Spleen (tissue), 11 donors: ENCODE data around the gene COL27A1. TPM values are rescaled to one million over a fixed set of nuclear protein-coding genes. Genes with fewer than 3 reads are reported as not detected.

Experiments used
- DNase-seq: peaks from one replicate; pipeline ENCODE4 v3.0.0-alpha.2; 2020
- H3K27ac ChIP-seq, 8 donors: fragments of 200-600 bp; sonication (generic) in 7 of 8; 1 replicate in 4 of 8; 2 replicates in 4 of 8; pipeline versions ENCODE4 v1.5.0 to v1.8.0; 2016 to 2021; ENCODE audit warnings: inconsistent platforms in 4 of 8, mild to moderate bottlenecking in 4 of 8, moderate library complexity in 1 of 8
- H3K27me3 ChIP-seq, 7 donors: fragments of 200-600 bp; sonication (generic) in 6 of 7; replicated peaks in 1 of 7; 1 replicate in 4 of 7; 2 replicates in 3 of 7; pipeline versions ENCODE4 v1.5.0 to v1.8.0; 2016 to 2021; ENCODE audit warnings: inconsistent platforms in 3 of 7, mild to moderate bottlenecking in 1 of 7
- H3K36me3 ChIP-seq, 6 donors: fragments of 200-600 bp; sonication (generic) in 5 of 6; 1 replicate in 4 of 6; 2 replicates in 2 of 6; pipeline versions ENCODE4 v1.5.0 to v1.8.0; 2016 to 2021; ENCODE audit warnings: inconsistent platforms in 2 of 6
- H3K4me1 ChIP-seq, 6 donors: fragments of 200-600 bp; sonication (generic) in 5 of 6; 1 replicate in 3 of 6; 2 replicates in 3 of 6; pipeline versions ENCODE4 v1.5.0 to v1.8.0; 2016 to 2021; ENCODE audit warnings: inconsistent platforms in 3 of 6
- H3K4me3 ChIP-seq, 8 donors: fragments of 200-600 bp; sonication (generic) in 7 of 8; 1 replicate in 4 of 8; 2 replicates in 4 of 8; pipeline versions ENCODE4 v1.5.0 to v1.8.0; 2016 to 2021; ENCODE audit warnings: inconsistent platforms in 4 of 8, mild to moderate bottlenecking in 4 of 8, moderate library complexity in 2 of 8
- H3K9me3 ChIP-seq, 8 donors: fragments of 200-600 bp; sonication (generic) in 7 of 8; 1 replicate in 4 of 8; 2 replicates in 4 of 8; pipeline versions ENCODE4 v1.5.0 to v1.8.0; 2016 to 2021; ENCODE audit warnings: inconsistent platforms in 4 of 8
- POLR2A ChIP-seq, 3 donors: fragments of 450-650 bp; IDR thresholded peaks; one replicate each; pipeline ENCODE4 v1.5.1; 2017; ENCODE audit warnings: antibody characterized with exemption in 3 of 3, mild to moderate bottlenecking in 1 of 3
- POLR2AphosphoS5 ChIP-seq, 3 donors: sonication (generic); formaldehyde crosslinking; IDR thresholded peaks; one replicate each; pipeline ENCODE4 v1.5.1; 2017; ENCODE audit warnings: antibody characterized with exemption in 3 of 3
- WGBS, 5 donors: extraction: QIAGEN DNeasy Blood & Tissue Kit in 3 of 5; methylation state at CpG; one replicate each; pipeline versions ENCODE4 v1.1.5 to v1.1.7; 2013 to 2018; 5-methylcytosine and 5-hydroxymethylcytosine counted together
- intact Hi-C: fragments of 100-400 bp; cut with DNase I; formaldehyde crosslinking; loops from one replicate; pipeline ENCODE4 v1.15.0; 2023; ENCODE audit warnings: low total_unique reads
- polyA plus RNA-seq, 3 donors: library from polyadenylated mRNA; stranded (reverse); fragments of 200-250 nt; gene quantifications; one replicate each; pipeline ENCODE4 v1.2.1, GENCODE V29; 2013
- total RNA-seq, 7 donors: library from RNA; depleted of rRNA in 3 of 7; stranded (reverse); fragments of >200 nt in 3 of 7; fragmentation: NEBNext Ultra II Directional in 4 of 7; extraction: Animal tissue kit (Norgen Biotek cat#: 25700) in 4 of 7; gene quantifications; one replicate each; pipeline versions ENCODE4 v1.1.0 to v1.2.1, GENCODE V29; 2016 to 2021
- TF ChIP-seq, protein P1 (sequence below), 11 experiments: fragments of 200-600 bp in 7 of 11; fragments of 450-650 bp in 4 of 11; sonication (generic) in 4 of 11; IDR thresholded peaks in 8 of 11; conservative IDR thresholded peaks in 3 of 11; 1 replicate in 7 of 11; 2 replicates in 4 of 11; pipeline versions ENCODE4 v1.4.0 to v1.8.0; 2016 to 2021; ENCODE audit warnings: antibody characterized with exemption in 11 of 11, inconsistent platforms in 4 of 11, mild to moderate bottlenecking in 1 of 11
- donor health status: healthy with polysubstance abuse.
- donor health status: DM: no; HTN: no; CAD: no; lungs with moderate emphysema.
- donor health status: DM: no; HTN: no; CAD: no.
- donor health status: Bipolar disorder and iron deficiency.
- donor health status: healthy.
- donor health status: DM: no; HTN: no; CAD: no.
- donor health status: DM: yes; HTN: yes; CAD: no.

Gene COL27A1
- total and polyA plus RNA-seq, 10 donors = 2.1 to 23.4 (median 6.1) TPM

DNA sequence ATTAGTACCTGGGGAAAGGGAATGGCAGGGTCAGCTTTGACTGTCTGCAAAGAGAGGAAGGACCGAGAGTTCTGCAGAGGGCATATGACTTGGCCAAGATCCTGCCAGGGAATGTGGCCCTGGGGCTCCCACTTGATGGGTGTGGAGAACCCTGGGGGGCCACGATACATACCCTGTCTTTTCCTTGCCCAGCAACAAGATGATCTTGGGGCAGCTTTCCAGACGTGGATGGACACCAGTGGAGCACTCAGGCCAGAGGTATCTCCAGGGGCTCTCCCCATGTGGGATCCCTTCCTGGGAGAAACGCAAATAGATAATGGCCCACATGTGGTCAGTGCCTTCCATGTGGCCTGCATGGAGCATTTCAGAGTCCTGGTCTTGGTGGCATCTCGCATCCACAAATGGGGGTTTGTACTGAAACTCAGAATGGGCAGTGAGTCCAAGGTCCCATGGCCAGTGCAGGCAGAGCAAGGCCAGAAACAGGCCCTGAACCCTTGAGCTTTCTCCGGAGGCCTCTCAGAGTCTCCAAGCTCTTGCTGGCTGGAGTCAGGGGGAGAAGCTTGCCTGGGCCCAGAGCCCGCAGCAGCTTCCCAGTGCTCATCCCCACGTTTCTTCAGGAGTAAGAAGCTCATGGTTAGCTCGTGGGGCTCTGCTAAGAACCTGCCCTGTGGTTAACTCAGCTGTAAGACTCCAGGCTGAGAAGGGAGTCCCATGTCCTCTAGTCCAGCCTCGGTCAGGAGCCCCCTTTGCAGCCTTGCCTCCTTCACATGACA lies 149.3 kb downstream of the COL27A1 start:
- Histone ChIP-seq H3K27ac (no peak overlapping the region), H3K4me3 (no peak overlapping the region), H3K36me3 (no peaks in the 10 kb centered on the region), H3K27me3 (peaks cover 0 to 9% (median 0%) of the 10 kb centered on the region in 7 donors), H3K4me1 (peaks cover 3 to 13% (median 10%) of the 10 kb centered on the region in 6 donors), H3K9me3 (no peaks in the 10 kb centered on the region)
- peak; percentile 58 for DNase-seq
- 79 to 88% (median 84%) methylated on average over 8 to 10 of the region's 10 CpGs for WGBS, 5 donors
- TF ChIP-seq, protein P1, sequence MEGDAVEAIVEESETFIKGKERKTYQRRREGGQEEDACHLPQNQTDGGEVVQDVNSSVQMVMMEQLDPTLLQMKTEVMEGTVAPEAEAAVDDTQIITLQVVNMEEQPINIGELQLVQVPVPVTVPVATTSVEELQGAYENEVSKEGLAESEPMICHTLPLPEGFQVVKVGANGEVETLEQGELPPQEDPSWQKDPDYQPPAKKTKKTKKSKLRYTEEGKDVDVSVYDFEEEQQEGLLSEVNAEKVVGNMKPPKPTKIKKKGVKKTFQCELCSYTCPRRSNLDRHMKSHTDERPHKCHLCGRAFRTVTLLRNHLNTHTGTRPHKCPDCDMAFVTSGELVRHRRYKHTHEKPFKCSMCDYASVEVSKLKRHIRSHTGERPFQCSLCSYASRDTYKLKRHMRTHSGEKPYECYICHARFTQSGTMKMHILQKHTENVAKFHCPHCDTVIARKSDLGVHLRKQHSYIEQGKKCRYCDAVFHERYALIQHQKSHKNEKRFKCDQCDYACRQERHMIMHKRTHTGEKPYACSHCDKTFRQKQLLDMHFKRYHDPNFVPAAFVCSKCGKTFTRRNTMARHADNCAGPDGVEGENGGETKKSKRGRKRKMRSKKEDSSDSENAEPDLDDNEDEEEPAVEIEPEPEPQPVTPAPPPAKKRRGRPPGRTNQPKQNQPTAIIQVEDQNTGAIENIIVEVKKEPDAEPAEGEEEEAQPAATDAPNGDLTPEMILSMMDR (IDR thresholded peaks at IDR 0.05 in 8 of 11, conservative IDR thresholded peaks at IDR 0.05 in 3 of 11) = no peak
- TF ChIP-seq POLR2AphosphoS5 (IDR thresholded peaks at IDR 0.05) = no peak
- TF ChIP-seq POLR2A (IDR thresholded peaks at IDR 0.05) = no peak
- intact Hi-C loops = no loop called here

DNA sequence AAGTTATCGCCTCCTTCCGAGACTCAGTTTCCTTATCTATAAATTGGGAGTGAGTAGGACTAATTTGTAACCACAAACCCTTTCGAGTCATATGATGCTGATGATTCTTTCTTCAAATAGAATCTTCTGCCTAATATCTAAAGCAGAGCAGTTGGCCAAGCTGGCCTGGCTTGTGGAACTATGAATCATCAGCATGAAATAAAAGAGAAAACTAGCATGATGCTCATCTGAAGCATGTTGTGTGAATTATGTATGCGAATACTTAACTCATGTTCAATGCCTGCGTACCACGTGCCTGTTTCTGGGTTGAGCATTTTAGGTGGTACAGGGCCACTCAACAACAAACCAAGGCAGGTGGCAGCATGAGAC lies 152.5 kb downstream of the COL27A1 start:
- intact Hi-C loops = no loop called here
- H3K36me3 ChIP-seq = no peaks in the 10 kb centered on the region
- H3K4me3 ChIP-seq = no peak overlapping the region
- H3K4me1 ChIP-seq = peaks cover 3 to 13% (median 10%) of the 10 kb centered on the region in 6 donors
- no peak for DNase-seq
- TF ChIP-seq, protein P1 (IDR thresholded peaks at IDR 0.05 in 8 of 11, conservative IDR thresholded peaks at IDR 0.05 in 3 of 11) = no peak
- no peak for TF ChIP-seq POLR2AphosphoS5 (IDR thresholded peaks at IDR 0.05)
- no peak for TF ChIP-seq POLR2A (IDR thresholded peaks at IDR 0.05)
- no peak overlapping the region for H3K27ac ChIP-seq
- WGBS, 5 donors = 85 to 94% (median 91%) methylated on average over 6 of the region's 6 CpGs
- peaks cover 0 to 5% (median 0%) of the 10 kb centered on the region in 7 donors for H3K27me3 ChIP-seq
- no peaks in the 10 kb centered on the region for H3K9me3 ChIP-seq

DNA sequence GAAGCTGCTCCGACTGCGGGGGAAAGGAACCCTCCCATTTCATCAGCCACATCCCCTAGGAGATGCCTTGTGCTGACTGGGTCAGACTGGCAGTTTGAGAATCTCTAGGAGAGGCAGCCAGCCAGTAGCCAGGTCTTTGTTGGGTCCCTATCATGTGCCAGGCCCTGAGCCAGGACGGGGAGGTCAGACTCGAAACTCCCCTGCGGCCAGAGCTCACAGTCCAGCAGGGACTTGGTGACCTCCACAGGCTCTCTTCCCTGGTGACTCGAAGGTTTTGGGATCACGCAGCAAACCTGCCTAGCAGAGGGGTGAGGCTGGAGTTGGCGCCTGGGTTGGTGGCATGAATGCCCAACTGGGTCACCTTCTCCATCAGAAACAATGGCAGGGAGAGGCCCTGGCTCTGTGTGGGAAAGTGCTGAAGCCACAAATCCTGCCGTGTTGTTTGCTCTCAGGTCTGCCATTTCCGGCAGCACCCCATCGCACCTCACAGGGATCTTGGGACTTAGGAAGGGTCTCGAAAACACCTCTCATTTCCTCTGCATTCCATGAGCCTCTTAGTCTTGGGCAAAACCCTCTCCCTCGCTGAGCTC lies 153.1 kb downstream of the COL27A1 start:
- Histone ChIP-seq H3K27me3 (peaks cover 0 to 5% (median 0%) of the 10 kb centered on the region in 7 donors), H3K4me1 (peaks cover 3 to 13% (median 10%) of the 10 kb centered on the region in 6 donors), H3K9me3 (no peaks in the 10 kb centered on the region), H3K4me3 (no peak overlapping the region), H3K36me3 (no peaks in the 10 kb centered on the region), H3K27ac (no peak overlapping the region)
- peak; percentile 58 for DNase-seq
- intact Hi-C loops = no loop called here
- WGBS, 5 donors = 85 to 95% (median 90%) methylated on average over 8 to 13 of the region's 13 CpGs
- TF ChIP-seq POLR2AphosphoS5 (IDR thresholded peaks at IDR 0.05) (no peak), POLR2A (IDR thresholded peaks at IDR 0.05) (no peak)
- TF ChIP-seq, protein P1 (IDR thresholded peaks at IDR 0.05 in 8 of 11, conservative IDR thresholded peaks at IDR 0.05 in 3 of 11) = no peak

DNA sequence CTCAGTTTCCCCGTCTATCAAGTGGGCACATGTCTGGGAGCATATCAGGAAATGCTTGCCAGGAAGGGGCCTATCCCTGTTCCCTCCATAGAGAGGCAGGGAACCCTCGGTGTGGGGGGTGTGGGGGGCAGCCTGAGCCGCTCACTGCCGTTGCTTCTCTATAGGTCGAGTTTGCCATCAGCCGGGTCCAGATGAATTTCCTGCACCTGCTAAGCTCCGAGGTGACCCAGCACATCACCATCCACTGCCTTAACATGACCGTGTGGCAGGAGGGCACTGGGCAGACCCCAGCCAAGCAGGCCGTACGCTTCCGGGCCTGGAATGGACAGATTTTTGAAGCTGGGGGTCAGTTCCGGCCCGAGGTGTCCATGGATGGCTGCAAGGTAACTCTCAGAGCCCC lies 153.8 kb downstream of the COL27A1 start:
- 89 to 94% (median 90%) methylated on average over 13 of the region's 13 CpGs for WGBS, 5 donors
- Histone ChIP-seq H3K4me3 (no peak overlapping the region), H3K27me3 (peaks cover 0 to 5% (median 0%) of the 10 kb centered on the region in 7 donors), H3K27ac (no peak overlapping the region), H3K4me1 (peaks cover 3 to 13% (median 10%) of the 10 kb centered on the region in 6 donors), H3K36me3 (no peaks in the 10 kb centered on the region), H3K9me3 (no peaks in the 10 kb centered on the region)
- peak; percentile 52 for DNase-seq
- intact Hi-C loops = no loop called here
- TF ChIP-seq, protein P1 (IDR thresholded peaks at IDR 0.05 in 8 of 11, conservative IDR thresholded peaks at IDR 0.05 in 3 of 11) = no peak
- no peak for TF ChIP-seq POLR2AphosphoS5 (IDR thresholded peaks at IDR 0.05)
- no peak for TF ChIP-seq POLR2A (IDR thresholded peaks at IDR 0.05)
